SK-N-SH (cell line): ENCODE data around the gene PPA1. TPM values are rescaled to one million over a fixed set of nuclear protein-coding genes. Genes with fewer than 3 reads are reported as not detected.
A peak's percentile ranks its signal among the peaks of the same experiment; 100 is the strongest.

Experiments used
- CTCF ChIA-PET: fragments of 300-600, 350-600 bp; formaldehyde crosslinking; extraction: SDS; loops from one replicate; lab custom pipeline; 2021; lab: Yijun Ruan, JAX
- POLR2A ChIA-PET: fragments of 350-600 bp; sonication (Branson Sonifier 250); formaldehyde crosslinking; extraction: SDS; loops from one replicate; lab custom pipeline; 2020; ENCODE audit warnings: antibody characterized with exemption, inconsistent platforms; lab: Yijun Ruan, JAX
- DNase-seq: peaks from one replicate; pipeline ENCODE4 v3.0.0; 2012
- H2AFZ ChIP-seq: fragments of 200-600 bp; sonication (generic); 2 replicates; pipeline ENCODE4 v1.8.1; 2016; ENCODE audit warnings: antibody characterized with exemption, mild to moderate bottlenecking, low read depth
- H3F3A ChIP-seq: fragments of 200-600 bp; sonication (generic); replicated peaks from 2 replicates; pipeline ENCODE3; 2016; ENCODE audit warnings: antibody characterized with exemption, mild to moderate bottlenecking; ENCODE audit not compliant: insufficient read depth
- H3K27ac ChIP-seq, 2 experiments: fragments of 200-500 bp in 1 of 2; fragments of 200-600 bp in 1 of 2; sonication (Bioruptor generic) in 1 of 2; sonication (generic), shearing (Covaris generic) in 1 of 2; 2 replicates each; pipeline versions ENCODE4 v1.5.1 to v1.6.1; 2014 to 2016; ENCODE audit warnings: low read depth in 2 of 2, inconsistent platforms in 1 of 2, low read length in 1 of 2, mild to moderate bottlenecking in 1 of 2, mixed read lengths in 1 of 2
- H3K27me3 ChIP-seq: fragments of 200-600 bp; sonication (generic), shearing (Covaris generic); 2 replicates; pipeline ENCODE4 v1.6.1; 2016; ENCODE audit warnings: mixed run types; ENCODE audit not compliant: insufficient read depth
- H3K36me3 ChIP-seq, 2 experiments: fragments of 200-500 bp in 1 of 2; fragments of 200-600 bp in 1 of 2; sonication (Bioruptor generic) in 1 of 2; sonication (generic) in 1 of 2; replicated peaks in 1 of 2; 2 replicates each; pipeline versions ENCODE3 to v1.5.1; 2014 to 2016; ENCODE audit warnings: low read length in 1 of 2, mild to moderate bottlenecking in 1 of 2; ENCODE audit not compliant: insufficient read depth in 2 of 2, control insufficient read depth in 1 of 2
- H3K4me1 ChIP-seq, 2 experiments: fragments of 200-500 bp in 1 of 2; fragments of 200-600 bp in 1 of 2; sonication (Bioruptor generic) in 1 of 2; sonication (generic), shearing (Covaris generic) in 1 of 2; 2 replicates each; pipeline versions ENCODE4 v1.5.1 to v1.6.1; 2014 to 2016; ENCODE audit warnings: low read depth in 1 of 2, low read length in 1 of 2, mixed run types in 1 of 2; ENCODE audit not compliant: insufficient read depth in 2 of 2, control insufficient read depth in 1 of 2
- H3K4me2 ChIP-seq: fragments of 200-600 bp; sonication (generic), shearing (Covaris generic); 2 replicates; pipeline ENCODE4 v1.6.1; 2017; ENCODE audit warnings: mixed run types
- H3K4me3 ChIP-seq, 2 experiments: fragments of 200-500 bp in 1 of 2; fragments of 200-600 bp in 1 of 2; sonication (Bioruptor generic) in 1 of 2; sonication (generic), shearing (Covaris generic) in 1 of 2; 2 replicates each; pipeline versions ENCODE4 v1.5.1 to v1.8.1; 2014 to 2016; ENCODE audit warnings: low read depth in 2 of 2, inconsistent platforms in 1 of 2, low read length in 1 of 2, mild to moderate bottlenecking in 1 of 2, mixed read lengths in 1 of 2, moderate library complexity in 1 of 2
- H3K79me2 ChIP-seq: fragments of 200-600 bp; sonication (generic); 2 replicates; pipeline ENCODE4 v1.8.1; 2017; ENCODE audit warnings: mild to moderate bottlenecking; ENCODE audit not compliant: insufficient read depth
- H3K9ac ChIP-seq: fragments of 200-600 bp; sonication (generic); 2 replicates; pipeline ENCODE4 v1.6.1; 2017; ENCODE audit warnings: mixed run types
- H3K9me2 ChIP-seq: fragments of 200-600 bp; sonication (generic); 2 replicates; pipeline ENCODE4 v1.6.1; 2017; ENCODE audit warnings: mixed run types
- H3K9me3 ChIP-seq: fragments of 200-600 bp; sonication (generic); 2 replicates; pipeline ENCODE4 v1.6.1; 2017; ENCODE audit warnings: mixed run types, mild to moderate bottlenecking, moderate library complexity
- H4K20me1 ChIP-seq: fragments of 200-600 bp; sonication (generic); 2 replicates; pipeline ENCODE4 v1.6.1; 2017; ENCODE audit warnings: mild to moderate bottlenecking, mixed run types; ENCODE audit not compliant: insufficient read depth
- CHD2 ChIP-seq: fragments of 150-350 bp; IDR thresholded peaks from 2 replicates; pipeline ENCODE4 v1.6.1; 2018; ENCODE audit warnings: low read length; ENCODE audit not compliant: partially characterized antibody
- ELF1 ChIP-seq: IDR thresholded peaks from 2 replicates; pipeline ENCODE4 v1.4.0; 2012
- EP300 ChIP-seq, 2 experiments: IDR thresholded peaks; 2 replicates each; pipeline versions ENCODE4 v1.4.0 to v1.6.1; 2012; ENCODE audit warnings: borderline replicate concordance in 1 of 2, low read depth in 1 of 2, low read length in 1 of 2
- FOSL2 ChIP-seq: IDR thresholded peaks from 2 replicates; pipeline ENCODE4 v1.4.0; 2012; ENCODE audit warnings: low read depth, mild to moderate bottlenecking, moderate library complexity, borderline replicate concordance
- FOXJ3 ChIP-seq: sonication (generic); formaldehyde crosslinking; IDR thresholded peaks from 2 replicates; pipeline ENCODE4 v1.5.1; 2020; ENCODE audit warnings: mild to moderate bottlenecking, missing genetic modification reagents
- FOXM1 ChIP-seq: IDR thresholded peaks from 2 replicates; pipeline ENCODE4 v1.4.0; 2012; ENCODE audit warnings: low read depth, mild to moderate bottlenecking
- GABPA ChIP-seq: IDR thresholded peaks from 2 replicates; pipeline ENCODE4 v1.4.0; 2012; ENCODE audit warnings: low read depth, mild to moderate bottlenecking
- GATA2 ChIP-seq: sonication (generic); formaldehyde crosslinking; IDR thresholded peaks from 2 replicates; pipeline ENCODE4 v1.5.0; 2020; ENCODE audit warnings: mild to moderate bottlenecking, missing genetic modification reagents
- JUND ChIP-seq: IDR thresholded peaks from 2 replicates; pipeline ENCODE4 v1.4.0; 2012
- MEF2A ChIP-seq: IDR thresholded peaks from 2 replicates; pipeline ENCODE4 v1.4.0; 2012; ENCODE audit warnings: low read depth, borderline replicate concordance
- NFIC ChIP-seq: IDR thresholded peaks from 2 replicates; pipeline ENCODE4 v1.4.0; 2012; ENCODE audit warnings: borderline replicate concordance
- NRF1 ChIP-seq: IDR thresholded peaks from 2 replicates; pipeline ENCODE4 v1.6.1; 2012; ENCODE audit warnings: low read depth, mild to moderate bottlenecking, low read length
- POLR2AphosphoS5 ChIP-seq: IDR thresholded peaks from 2 replicates; pipeline ENCODE4 v1.6.1; 2012; ENCODE audit warnings: low read depth, low read length
- RAD21 ChIP-seq: IDR thresholded peaks from 2 replicates; pipeline ENCODE4 v1.6.1; 2012; ENCODE audit warnings: mild to moderate bottlenecking, low read length
- RFX5 ChIP-seq: IDR thresholded peaks from 2 replicates; pipeline ENCODE4 v1.6.1; 2012; ENCODE audit warnings: mild to moderate bottlenecking, improper control_type of control experiment, low read length
- SIN3A ChIP-seq: IDR thresholded peaks from 2 replicates; pipeline ENCODE4 v1.6.1; 2012; ENCODE audit warnings: low read depth, mild to moderate bottlenecking, low read length, moderate library complexity, borderline replicate concordance
- TAF1 ChIP-seq: IDR thresholded peaks from 2 replicates; pipeline ENCODE4 v1.6.1; 2012; ENCODE audit warnings: low read depth, mild to moderate bottlenecking, low read length, moderate library complexity, borderline replicate concordance
- TCF12 ChIP-seq: IDR thresholded peaks from 2 replicates; pipeline ENCODE4 v1.4.0; 2012
- TEAD4 ChIP-seq: IDR thresholded peaks from 2 replicates; pipeline ENCODE4 v1.4.0; 2012; ENCODE audit warnings: mild to moderate bottlenecking, borderline replicate concordance; ENCODE audit not compliant: insufficient read depth
- YY1 ChIP-seq: IDR thresholded peaks from 2 replicates; pipeline ENCODE4 v1.4.0; 2012; ENCODE audit warnings: low read depth, mild to moderate bottlenecking
- WGBS: methylation state at CpG from one replicate; pipeline ENCODE4 v1.1.6; 2017; ENCODE audit warnings: low lambda C conversion rate; 5-methylcytosine and 5-hydroxymethylcytosine counted together
- polyA plus RNA-seq, 3 experiments: library from polyadenylated mRNA; depleted of rRNA; stranded (reverse); fragments of >200 nt; gene quantifications; 2 replicates each; pipeline ENCODE4 v1.2.3, GENCODE V29; 2012
- TF ChIP-seq, protein P1 (sequence below): fragments of 150-350 bp; IDR thresholded peaks from 2 replicates; pipeline ENCODE4 v1.6.1; 2017; ENCODE audit warnings: antibody characterized with exemption, low read length, low read depth, borderline replicate concordance
- TF ChIP-seq, protein P2 (sequence below): IDR thresholded peaks from 2 replicates; pipeline ENCODE4 v1.4.0; 2012; ENCODE audit warnings: low read depth
- TF ChIP-seq, protein P3 (sequence below): IDR thresholded peaks from 2 replicates; pipeline ENCODE4 v1.4.0; 2012; ENCODE audit warnings: low read depth, borderline replicate concordance
- TF ChIP-seq, protein P4 (sequence below): fragments of 150-350 bp; IDR thresholded peaks from 2 replicates; pipeline ENCODE4 v1.6.1; 2016; ENCODE audit warnings: mild to moderate bottlenecking, low read depth, low read length

Gene PPA1
- polyA plus RNA-seq, 1 of the 3 experiments (the other 2 are of a cell fraction) = 125 TPM

DNA sequence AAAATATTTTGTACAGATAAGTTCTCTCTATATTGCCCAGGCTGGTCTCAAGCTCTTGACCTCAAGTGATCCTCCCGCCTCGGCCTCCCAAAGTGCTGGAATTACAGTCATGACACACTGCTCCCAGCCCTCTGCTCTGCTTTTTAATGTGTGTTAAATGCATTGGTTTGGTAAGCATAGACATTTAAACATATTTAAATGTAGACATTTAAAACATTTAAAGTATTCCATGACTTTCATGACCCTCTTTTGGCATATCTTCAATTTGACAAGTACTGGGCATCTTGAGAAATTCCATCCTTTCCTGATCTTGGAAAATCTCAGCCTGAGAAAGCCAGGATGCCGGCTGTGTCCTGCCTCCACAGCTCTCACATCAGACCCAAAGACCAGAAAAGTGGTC is 57.7 kb downstream of the PPA1 start:
- POLR2A ChIA-PET = no interaction called here
- CTCF ChIA-PET = interaction anchor here (1.1 to 1.4 kb wide), 2 partner anchors 15 to 217 kb away, joined by 4 to 6 read pairs; no protein-coding TSS in a partner anchor

DNA sequence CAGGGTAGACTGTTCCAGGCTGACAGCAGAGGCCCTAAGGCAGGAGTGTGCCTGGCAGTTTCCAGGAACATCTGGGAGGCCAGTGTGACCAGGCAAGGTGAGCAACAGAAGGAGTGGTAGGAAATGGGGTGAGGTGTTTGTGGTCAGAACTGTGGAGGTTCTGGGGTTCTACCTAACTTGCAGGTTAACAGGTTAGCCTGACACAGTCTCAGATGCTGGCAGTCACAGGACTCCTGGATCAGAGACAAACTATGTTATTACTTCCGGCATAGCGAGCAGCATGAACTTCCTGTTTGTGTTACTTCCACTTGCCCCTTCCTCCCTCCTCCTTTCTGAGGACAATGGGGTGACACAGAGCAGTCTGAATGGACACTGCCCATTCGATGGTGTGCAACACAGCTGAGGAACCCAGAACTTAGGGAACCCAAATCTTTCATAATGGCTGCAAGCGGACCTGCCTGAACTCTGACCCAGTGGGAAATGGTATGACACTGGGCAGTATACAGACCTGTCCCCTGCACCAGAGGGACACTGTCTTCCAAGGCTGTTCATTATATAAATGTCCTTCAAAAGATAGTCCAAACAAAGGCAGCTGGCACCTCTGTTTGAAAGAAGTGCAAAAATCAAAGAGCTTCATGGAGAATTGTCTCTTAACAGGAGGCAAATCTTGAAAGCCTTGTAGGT is 59.0 kb downstream of the PPA1 start:
- H3K4me1 ChIP-seq = no peaks in the 10 kb centered on the region; a peak in 2 of 4 replicates
- no peaks in the 10 kb centered on the region for H3K27me3 ChIP-seq
- H4K20me1 ChIP-seq = peaks cover 6% of the 10 kb centered on the region
- no peak overlapping the region for H3K4me3 ChIP-seq
- H3K9ac ChIP-seq = no peak overlapping the region
- ChIA-PET POLR2A (no interaction called here), CTCF (interaction anchor here (1.1 kb wide), 1 partner anchor 216 kb away, joined by 4 read pairs; no protein-coding TSS in a partner anchor)
- H3K9me2 ChIP-seq = no peaks in the 10 kb centered on the region
- peak overlapping the region; percentile 36; the same call in 1 of the 2 replicates for H2AFZ ChIP-seq
- peaks cover 10% of the 10 kb centered on the region for H3F3A ChIP-seq
- no peak for DNase-seq
- H3K27ac ChIP-seq = no peak overlapping the region
- H3K36me3 ChIP-seq = no peaks in the 10 kb centered on the region
- H3K79me2 ChIP-seq = peaks cover 12% of the 10 kb centered on the region
- H3K4me2 ChIP-seq = no peak overlapping the region
- 71% methylated on average over 4 of the region's 4 CpGs for WGBS
- H3K9me3 ChIP-seq = no peaks in the 10 kb centered on the region
- TF ChIP-seq FOSL2 (no peak), FOXJ3 (CRISPR knock-in tag) (no peak), NFIC (no peak), MEF2A (no peak), FOXM1 (no peak), RAD21 (no peak), RFX5 (no peak), SIN3A (no peak), CHD2 (no peak), TEAD4 (no peak)
- TF ChIP-seq, protein P1, sequence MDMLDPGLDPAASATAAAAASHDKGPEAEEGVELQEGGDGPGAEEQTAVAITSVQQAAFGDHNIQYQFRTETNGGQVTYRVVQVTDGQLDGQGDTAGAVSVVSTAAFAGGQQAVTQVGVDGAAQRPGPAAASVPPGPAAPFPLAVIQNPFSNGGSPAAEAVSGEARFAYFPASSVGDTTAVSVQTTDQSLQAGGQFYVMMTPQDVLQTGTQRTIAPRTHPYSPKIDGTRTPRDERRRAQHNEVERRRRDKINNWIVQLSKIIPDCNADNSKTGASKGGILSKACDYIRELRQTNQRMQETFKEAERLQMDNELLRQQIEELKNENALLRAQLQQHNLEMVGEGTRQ = no peak
- TF ChIP-seq, protein P2, sequence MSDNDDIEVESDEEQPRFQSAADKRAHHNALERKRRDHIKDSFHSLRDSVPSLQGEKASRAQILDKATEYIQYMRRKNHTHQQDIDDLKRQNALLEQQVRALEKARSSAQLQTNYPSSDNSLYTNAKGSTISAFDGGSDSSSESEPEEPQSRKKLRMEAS = no peak
- TF ChIP-seq, protein P3, sequence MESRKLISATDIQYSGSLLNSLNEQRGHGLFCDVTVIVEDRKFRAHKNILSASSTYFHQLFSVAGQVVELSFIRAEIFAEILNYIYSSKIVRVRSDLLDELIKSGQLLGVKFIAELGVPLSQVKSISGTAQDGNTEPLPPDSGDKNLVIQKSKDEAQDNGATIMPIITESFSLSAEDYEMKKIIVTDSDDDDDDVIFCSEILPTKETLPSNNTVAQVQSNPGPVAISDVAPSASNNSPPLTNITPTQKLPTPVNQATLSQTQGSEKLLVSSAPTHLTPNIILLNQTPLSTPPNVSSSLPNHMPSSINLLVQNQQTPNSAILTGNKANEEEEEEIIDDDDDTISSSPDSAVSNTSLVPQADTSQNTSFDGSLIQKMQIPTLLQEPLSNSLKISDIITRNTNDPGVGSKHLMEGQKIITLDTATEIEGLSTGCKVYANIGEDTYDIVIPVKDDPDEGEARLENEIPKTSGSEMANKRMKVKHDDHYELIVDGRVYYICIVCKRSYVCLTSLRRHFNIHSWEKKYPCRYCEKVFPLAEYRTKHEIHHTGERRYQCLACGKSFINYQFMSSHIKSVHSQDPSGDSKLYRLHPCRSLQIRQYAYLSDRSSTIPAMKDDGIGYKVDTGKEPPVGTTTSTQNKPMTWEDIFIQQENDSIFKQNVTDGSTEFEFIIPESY = no peak
- TF ChIP-seq, protein P4, sequence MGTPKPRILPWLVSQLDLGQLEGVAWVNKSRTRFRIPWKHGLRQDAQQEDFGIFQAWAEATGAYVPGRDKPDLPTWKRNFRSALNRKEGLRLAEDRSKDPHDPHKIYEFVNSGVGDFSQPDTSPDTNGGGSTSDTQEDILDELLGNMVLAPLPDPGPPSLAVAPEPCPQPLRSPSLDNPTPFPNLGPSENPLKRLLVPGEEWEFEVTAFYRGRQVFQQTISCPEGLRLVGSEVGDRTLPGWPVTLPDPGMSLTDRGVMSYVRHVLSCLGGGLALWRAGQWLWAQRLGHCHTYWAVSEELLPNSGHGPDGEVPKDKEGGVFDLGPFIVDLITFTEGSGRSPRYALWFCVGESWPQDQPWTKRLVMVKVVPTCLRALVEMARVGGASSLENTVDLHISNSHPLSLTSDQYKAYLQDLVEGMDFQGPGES = no peak

More for the DNA sequence above, 57.7 kb downstream of the PPA1 start:
- no peak for DNase-seq
- Histone ChIP-seq H3K9me3 (no peaks in the 10 kb centered on the region), H2AFZ (no peak overlapping the region), H3K4me1 (no peaks in the 10 kb centered on the region; a peak in 1 of 4 replicates), H3K9me2 (no peaks in the 10 kb centered on the region), H4K20me1 (no peaks in the 10 kb centered on the region), H3F3A (peaks cover 10% of the 10 kb centered on the region), H3K27me3 (no peaks in the 10 kb centered on the region), H3K79me2 (no peaks in the 10 kb centered on the region), H3K4me3 (no peak overlapping the region), H3K27ac (no peak overlapping the region), H3K36me3 (no peaks in the 10 kb centered on the region), H3K9ac (no peak overlapping the region), H3K4me2 (no peak overlapping the region)
- TF ChIP-seq YY1 = no peak
- TF ChIP-seq MEF2A = no peak
- TF ChIP-seq GATA2 (CRISPR knock-in tag) = no peak
- TF ChIP-seq POLR2AphosphoS5 = no peak
- TF ChIP-seq RFX5 = no peak
- TF ChIP-seq EP300 (IDR thresholded peaks at IDR 0.05; ENCODE audit: borderline replicate concordance in 1 of 2, low read depth in 1 of 2, low read length in 1 of 2) = no peak
- TF ChIP-seq TAF1 = no peak
- TF ChIP-seq SIN3A = no peak
- no peak for TF ChIP-seq ELF1
- TF ChIP-seq JUND = no peak
- TF ChIP-seq, protein P3 = no peak
- TF ChIP-seq TCF12 = no peak
- TF ChIP-seq RAD21 = no peak
- no peak for TF ChIP-seq NRF1
- no peak for TF ChIP-seq GABPA
- WGBS = 91% methylated on average over 3 of the region's 3 CpGs
